WTC11 (cell line): Measurements from ENCODE around the gene WIZ.

Experiments used
- ATF6 ChIP-seq: sonication (generic); formaldehyde crosslinking; IDR thresholded peaks from 2 replicates; pipeline ENCODE4 v1.8.1; 2023; ENCODE audit warnings: mild to moderate bottlenecking, missing genetic modification reagents
- CTCF ChIP-seq: fragments of 200-600 bp; IDR thresholded peaks from 2 replicates; pipeline ENCODE4 v1.8.0; 2022; ENCODE audit warnings: antibody characterized with exemption
- E2F4 ChIP-seq: sonication (generic); formaldehyde crosslinking; IDR thresholded peaks from 2 replicates; pipeline ENCODE4 v1.8.1; 2022; ENCODE audit warnings: low read depth, mild to moderate bottlenecking, moderate library complexity, missing genetic modification reagents, borderline replicate concordance
- ETV6 ChIP-seq: sonication (generic); formaldehyde crosslinking; IDR thresholded peaks from 2 replicates; pipeline ENCODE4 v1.8.1; 2022; ENCODE audit warnings: mild to moderate bottlenecking, missing genetic modification reagents
- FOXK1 ChIP-seq: sonication (generic); formaldehyde crosslinking; IDR thresholded peaks from 2 replicates; pipeline ENCODE4 v1.8.0; 2022; ENCODE audit warnings: mild to moderate bottlenecking, moderate library complexity, missing genetic modification reagents
- IRF2 ChIP-seq: sonication (generic); formaldehyde crosslinking; IDR thresholded peaks from 2 replicates; pipeline ENCODE4 v1.8.0; 2022; ENCODE audit warnings: low read depth, missing genetic modification reagents, borderline replicate concordance
- KAT7 ChIP-seq: sonication (generic); formaldehyde crosslinking; IDR thresholded peaks from 2 replicates; pipeline ENCODE4 v1.8.1; 2023; ENCODE audit warnings: missing genetic modification reagents, mild to moderate bottlenecking, borderline replicate concordance
- NFYB ChIP-seq: sonication (generic); formaldehyde crosslinking; conservative IDR thresholded peaks from 2 replicates; pipeline ENCODE4 v1.8.0; 2022; ENCODE audit warnings: low read depth, missing genetic modification reagents
- SMAD3 ChIP-seq: sonication (generic); formaldehyde crosslinking; IDR thresholded peaks from 2 replicates; pipeline ENCODE4 v1.8.0; 2022; ENCODE audit warnings: missing genetic modification reagents, mild to moderate bottlenecking, borderline replicate concordance
- ZNF232 ChIP-seq: sonication (generic); formaldehyde crosslinking; IDR thresholded peaks from 2 replicates; pipeline ENCODE4 v1.8.0; 2022; ENCODE audit warnings: mild to moderate bottlenecking, missing genetic modification reagents
- TF ChIP-seq, protein P1 (sequence below): sonication (generic); formaldehyde crosslinking; IDR thresholded peaks from 2 replicates; pipeline ENCODE4 v1.8.1; 2022; ENCODE audit warnings: mild to moderate bottlenecking, missing genetic modification reagents, moderate library complexity, borderline replicate concordance
- TF ChIP-seq, protein P2 (sequence below): sonication (generic); formaldehyde crosslinking; IDR thresholded peaks from 2 replicates; pipeline ENCODE4 v1.8.0; 2022; ENCODE audit warnings: mild to moderate bottlenecking, missing genetic modification reagents
- TF ChIP-seq, protein P3 (sequence below): sonication (generic); formaldehyde crosslinking; conservative IDR thresholded peaks from 2 replicates; pipeline ENCODE4 v1.8.1; 2022; ENCODE audit warnings: mild to moderate bottlenecking, missing genetic modification reagents

DNA sequence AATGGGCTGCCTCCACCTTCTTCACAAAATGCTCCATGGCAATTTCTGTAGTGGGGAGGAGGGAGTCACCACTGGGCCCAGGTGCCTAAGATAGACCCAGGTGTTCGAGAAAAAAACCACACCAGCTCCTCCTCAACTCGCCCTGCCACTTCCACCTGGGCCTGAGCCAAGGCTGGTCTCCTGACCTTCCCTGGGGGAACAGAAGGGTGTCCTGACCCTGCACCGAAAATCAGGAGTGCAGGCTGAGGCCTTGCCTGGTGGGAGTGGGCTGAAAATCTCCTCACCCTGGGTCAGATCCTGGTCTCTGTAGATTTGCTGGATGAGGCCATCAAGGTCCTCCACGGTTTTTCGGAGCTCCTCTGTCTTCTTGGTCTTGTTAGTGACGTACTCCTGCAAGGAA lies 52.5 kb downstream of the WIZ start:
- TF ChIP-seq IRF2, result no peak
- TF ChIP-seq CTCF, result no peak
- TF ChIP-seq NFYB (CRISPR knock-in tag), result no peak
- TF ChIP-seq, protein P1, sequence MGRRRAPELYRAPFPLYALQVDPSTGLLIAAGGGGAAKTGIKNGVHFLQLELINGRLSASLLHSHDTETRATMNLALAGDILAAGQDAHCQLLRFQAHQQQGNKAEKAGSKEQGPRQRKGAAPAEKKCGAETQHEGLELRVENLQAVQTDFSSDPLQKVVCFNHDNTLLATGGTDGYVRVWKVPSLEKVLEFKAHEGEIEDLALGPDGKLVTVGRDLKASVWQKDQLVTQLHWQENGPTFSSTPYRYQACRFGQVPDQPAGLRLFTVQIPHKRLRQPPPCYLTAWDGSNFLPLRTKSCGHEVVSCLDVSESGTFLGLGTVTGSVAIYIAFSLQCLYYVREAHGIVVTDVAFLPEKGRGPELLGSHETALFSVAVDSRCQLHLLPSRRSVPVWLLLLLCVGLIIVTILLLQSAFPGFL, result no peak
- TF ChIP-seq ZNF232, result no peak
- TF ChIP-seq, protein P2, sequence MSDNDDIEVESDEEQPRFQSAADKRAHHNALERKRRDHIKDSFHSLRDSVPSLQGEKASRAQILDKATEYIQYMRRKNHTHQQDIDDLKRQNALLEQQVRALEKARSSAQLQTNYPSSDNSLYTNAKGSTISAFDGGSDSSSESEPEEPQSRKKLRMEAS (CRISPR knock-in tag), result no peak
- TF ChIP-seq ATF6, result no peak
- TF ChIP-seq E2F4 (CRISPR knock-in tag), result no peak
- TF ChIP-seq, protein P3, sequence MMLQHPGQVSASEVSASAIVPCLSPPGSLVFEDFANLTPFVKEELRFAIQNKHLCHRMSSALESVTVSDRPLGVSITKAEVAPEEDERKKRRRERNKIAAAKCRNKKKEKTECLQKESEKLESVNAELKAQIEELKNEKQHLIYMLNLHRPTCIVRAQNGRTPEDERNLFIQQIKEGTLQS (CRISPR knock-in tag), result no peak
- TF ChIP-seq SMAD3 (CRISPR knock-in tag), result no peak
- no peak for TF ChIP-seq ETV6 (CRISPR knock-in tag)
- no peak for TF ChIP-seq FOXK1 (CRISPR knock-in tag)
- no peak for TF ChIP-seq KAT7 (CRISPR knock-in tag)
